ENCODE results near the gene TNRC6A.

Gene TNRC6A

GRCh38 chr16:24766057-24766456 lies 36.6 kb downstream of the TNRC6A start:
- no peak for TF ChIP-seq CTCF (IDR thresholded peaks at IDR 0.05; ENCODE audit: low read depth, low read length)
- DNase-seq (ENCODE audit: low read depth in 2 of 2) = no peak
- no peak overlapping the region for H3K4me3 ChIP-seq (replicated peaks in 1 of 2; ENCODE audit: low read depth in 2 of 2, low read length in 2 of 2)

GRCh38 chr16:24769806-24770205 lies 40.4 kb downstream of the TNRC6A start:
- no peak overlapping the region for H3K4me3 ChIP-seq (replicated peaks in 1 of 2; ENCODE audit: low read depth in 2 of 2, low read length in 2 of 2)
- no peak for TF ChIP-seq CTCF (IDR thresholded peaks at IDR 0.05; ENCODE audit: low read depth, low read length)
- DNase-seq (ENCODE audit: low read depth in 2 of 2) = peak; percentile 64 to 88

GRCh38 chr16:24771132-24771778 lies 41.8 kb downstream of the TNRC6A start:
- DNase-seq (ENCODE audit: low read depth in 2 of 2) = peak in 1 of 2 donors; percentile 43
- TF ChIP-seq CTCF (IDR thresholded peaks at IDR 0.05; ENCODE audit: low read depth, low read length) = no peak
- no peak overlapping the region for H3K4me3 ChIP-seq (replicated peaks in 1 of 2; ENCODE audit: low read depth in 2 of 2, low read length in 2 of 2)

GRCh38 chr16:24771779-24772157 lies 42.3 kb downstream of the TNRC6A start:
- no peak for TF ChIP-seq CTCF (IDR thresholded peaks at IDR 0.05; ENCODE audit: low read depth, low read length)
- peak in 1 of 2 donors; percentile 31 for DNase-seq (ENCODE audit: low read depth in 2 of 2)

GRCh38 chr16:24773771-24774427 lies 44.4 kb downstream of the TNRC6A start:
- no peak for TF ChIP-seq CTCF (IDR thresholded peaks at IDR 0.05; ENCODE audit: low read depth, low read length)
- no peak for DNase-seq (ENCODE audit: low read depth in 2 of 2)
- no peak overlapping the region for H3K4me3 ChIP-seq (replicated peaks in 1 of 2; ENCODE audit: low read depth in 2 of 2, low read length in 2 of 2)

More at GRCh38 chr16:24771779-24772157, 42.3 kb downstream of the TNRC6A start:
- H3K4me3 ChIP-seq (replicated peaks in 1 of 2; ENCODE audit: low read depth in 2 of 2, low read length in 2 of 2) = no peak overlapping the region

- H3K4me3 ChIP-seq (replicated peaks in 1 of 2; ENCODE audit: low read depth in 2 of 2, low read length in 2 of 2) = no peak overlapping the region
- no peak for DNase-seq (ENCODE audit: low read depth in 2 of 2)
- TF ChIP-seq CTCF (IDR thresholded peaks at IDR 0.05; ENCODE audit: low read depth, low read length) = no peak
These were observed 45.1 kb downstream of the TNRC6A start for GRCh38 chr16:24774510-24774909.
